Lower lobe of right lung (tissue), 2 donors: ENCODE results near the gene PPHLN1. TPM values are rescaled to one million over a fixed set of nuclear protein-coding genes. Genes with fewer than 3 reads are reported as not detected.

Experiments used
- ATAC-seq, 2 donors: fragments of 200-7000 bp; cut with Tn5 transposase; one replicate each; pipeline ENCODE4 v1.9.1; 2020 to 2022; ENCODE audit warnings: mild to moderate bottlenecking in 2 of 2, moderate library complexity in 2 of 2
- DNase-seq: peaks from one replicate; pipeline ENCODE4 v3.0.0-alpha.2; 2020
- H3K27ac ChIP-seq: fragments of 200-600 bp; one replicate; pipeline ENCODE4 v1.8.0; 2022
- H3K27me3 ChIP-seq: fragments of 200-600 bp; one replicate; pipeline ENCODE4 v1.8.0; 2022; ENCODE audit warnings: low read depth
- H3K36me3 ChIP-seq: fragments of 200-600 bp; one replicate; pipeline ENCODE4 v1.8.0; 2022; ENCODE audit warnings: mild to moderate bottlenecking
- H3K4me1 ChIP-seq: fragments of 200-600 bp; one replicate; pipeline ENCODE4 v1.8.0; 2022
- H3K4me3 ChIP-seq: fragments of 200-600 bp; one replicate; pipeline ENCODE4 v1.8.0; 2022; ENCODE audit warnings: mild to moderate bottlenecking
- H3K9me3 ChIP-seq: fragments of 200-600 bp; one replicate; pipeline ENCODE4 v1.8.0; 2022
- intact Hi-C: fragments of 100-400 bp; cut with DNase I; formaldehyde crosslinking; loops from one replicate; pipeline ENCODE4 v1.11.0; 2022
- total RNA-seq: library from RNA; stranded (reverse); fragmentation: NEBNext Ultra II Directional; extraction: Animal tissue kit (Norgen Biotek cat#: 25700); gene quantifications from one replicate; pipeline ENCODE4 v1.2.1, GENCODE V29; 2021
- TF ChIP-seq, protein P1 (sequence below): fragments of 200-600 bp; IDR thresholded peaks from one replicate; pipeline ENCODE4 v1.8.0; 2022; ENCODE audit warnings: antibody characterized with exemption, mild to moderate bottlenecking
- donor health status: DM: no; HTN: yes; CAD: no; lungs with severe emphysema.

Gene PPHLN1
- total RNA-seq, 1 donor from 2014 or later = 45.5 TPM

DNA sequence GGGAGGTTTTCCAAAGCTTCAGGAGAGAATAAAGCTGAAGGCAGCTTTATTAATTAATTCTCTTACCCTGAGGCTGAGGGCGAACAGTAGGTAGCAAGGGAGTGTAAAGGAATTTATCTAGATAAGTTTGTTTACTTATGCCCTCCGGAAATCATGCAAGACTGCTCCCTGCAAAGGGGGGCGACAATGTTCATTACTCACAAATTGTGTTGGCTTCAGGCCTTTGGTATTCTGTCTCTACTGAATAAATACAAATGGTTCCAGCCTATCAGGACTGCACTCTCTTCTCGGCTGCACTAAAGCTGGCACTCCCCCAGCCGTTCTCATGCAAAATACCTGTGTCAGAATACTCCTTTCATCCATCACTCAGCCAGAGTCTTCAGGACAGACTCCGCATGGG lies 120.8 kb downstream of the PPHLN1 start:
- intact Hi-C loops = no loop called here
- DNase-seq (no peak), ATAC-seq (peak; percentile 27 to 32)
- no peak overlapping the region for H3K27ac ChIP-seq
- TF ChIP-seq, protein P1, sequence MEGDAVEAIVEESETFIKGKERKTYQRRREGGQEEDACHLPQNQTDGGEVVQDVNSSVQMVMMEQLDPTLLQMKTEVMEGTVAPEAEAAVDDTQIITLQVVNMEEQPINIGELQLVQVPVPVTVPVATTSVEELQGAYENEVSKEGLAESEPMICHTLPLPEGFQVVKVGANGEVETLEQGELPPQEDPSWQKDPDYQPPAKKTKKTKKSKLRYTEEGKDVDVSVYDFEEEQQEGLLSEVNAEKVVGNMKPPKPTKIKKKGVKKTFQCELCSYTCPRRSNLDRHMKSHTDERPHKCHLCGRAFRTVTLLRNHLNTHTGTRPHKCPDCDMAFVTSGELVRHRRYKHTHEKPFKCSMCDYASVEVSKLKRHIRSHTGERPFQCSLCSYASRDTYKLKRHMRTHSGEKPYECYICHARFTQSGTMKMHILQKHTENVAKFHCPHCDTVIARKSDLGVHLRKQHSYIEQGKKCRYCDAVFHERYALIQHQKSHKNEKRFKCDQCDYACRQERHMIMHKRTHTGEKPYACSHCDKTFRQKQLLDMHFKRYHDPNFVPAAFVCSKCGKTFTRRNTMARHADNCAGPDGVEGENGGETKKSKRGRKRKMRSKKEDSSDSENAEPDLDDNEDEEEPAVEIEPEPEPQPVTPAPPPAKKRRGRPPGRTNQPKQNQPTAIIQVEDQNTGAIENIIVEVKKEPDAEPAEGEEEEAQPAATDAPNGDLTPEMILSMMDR = no peak
- H3K4me1 ChIP-seq = peaks cover 11% of the 10 kb centered on the region
- no peak overlapping the region for H3K4me3 ChIP-seq
- no peaks in the 10 kb centered on the region for H3K27me3 ChIP-seq
- H3K36me3 ChIP-seq = peaks cover 14% of the 10 kb centered on the region
- H3K9me3 ChIP-seq = peaks cover 7% of the 10 kb centered on the region

DNA sequence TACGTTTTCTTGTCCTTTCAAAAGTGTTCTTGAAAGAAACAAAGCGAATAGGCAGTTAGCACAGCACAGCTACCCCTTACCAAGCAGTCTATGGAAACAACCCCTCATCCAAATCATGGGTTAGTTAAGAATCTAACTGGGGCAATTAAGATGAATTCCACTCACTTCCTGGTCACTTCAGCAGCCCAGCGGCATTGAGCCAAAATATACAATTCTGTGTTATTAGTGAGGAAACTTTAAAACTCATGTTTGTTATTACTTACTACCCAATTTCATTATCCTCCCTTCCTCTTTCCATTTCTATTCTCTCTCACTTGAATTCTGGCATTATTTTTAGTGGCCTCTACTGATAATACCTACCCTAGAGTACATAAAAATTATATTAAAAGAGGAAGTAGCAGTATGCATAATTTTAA lies 121.4 kb downstream of the PPHLN1 start:
- H3K27me3 ChIP-seq = no peaks in the 10 kb centered on the region
- peaks cover 11% of the 10 kb centered on the region for H3K4me1 ChIP-seq
- TF ChIP-seq, protein P1 = no peak
- H3K9me3 ChIP-seq = peaks cover 7% of the 10 kb centered on the region
- no peak overlapping the region for H3K27ac ChIP-seq
- intact Hi-C loops = no loop called here
- DNase-seq (no peak), ATAC-seq (no peak)
- peaks cover 8% of the 10 kb centered on the region for H3K36me3 ChIP-seq
- no peak overlapping the region for H3K4me3 ChIP-seq

DNA sequence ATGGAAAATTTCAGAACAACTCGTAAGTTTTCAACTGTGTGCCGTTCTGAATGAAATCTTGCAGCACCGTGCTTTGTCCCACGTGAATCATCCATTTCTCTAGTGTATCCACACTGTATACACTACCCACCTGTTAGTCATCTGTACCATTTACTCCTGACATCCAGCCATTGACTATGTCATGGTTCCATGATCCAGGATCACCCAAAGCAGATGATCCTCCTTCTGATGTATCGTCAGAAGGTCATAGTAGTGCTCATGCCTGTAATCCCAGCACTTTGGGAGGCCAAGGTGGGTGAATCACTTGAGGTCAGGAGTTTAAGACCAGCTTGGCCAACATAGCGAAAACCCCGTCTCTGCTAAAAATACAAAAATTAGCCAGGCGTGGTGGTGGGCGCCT lies 122.9 kb downstream of the PPHLN1 start:
- peaks cover 5% of the 10 kb centered on the region for H3K9me3 ChIP-seq
- intact Hi-C loops = no loop called here
- TF ChIP-seq, protein P1 = no peak
- H3K27ac ChIP-seq = no peak overlapping the region
- peaks cover 11% of the 10 kb centered on the region for H3K4me1 ChIP-seq
- H3K36me3 ChIP-seq = no peaks in the 10 kb centered on the region
- no peak for ATAC-seq
- H3K4me3 ChIP-seq = no peak overlapping the region
- DNase-seq = no peak
- H3K27me3 ChIP-seq = no peaks in the 10 kb centered on the region

DNA sequence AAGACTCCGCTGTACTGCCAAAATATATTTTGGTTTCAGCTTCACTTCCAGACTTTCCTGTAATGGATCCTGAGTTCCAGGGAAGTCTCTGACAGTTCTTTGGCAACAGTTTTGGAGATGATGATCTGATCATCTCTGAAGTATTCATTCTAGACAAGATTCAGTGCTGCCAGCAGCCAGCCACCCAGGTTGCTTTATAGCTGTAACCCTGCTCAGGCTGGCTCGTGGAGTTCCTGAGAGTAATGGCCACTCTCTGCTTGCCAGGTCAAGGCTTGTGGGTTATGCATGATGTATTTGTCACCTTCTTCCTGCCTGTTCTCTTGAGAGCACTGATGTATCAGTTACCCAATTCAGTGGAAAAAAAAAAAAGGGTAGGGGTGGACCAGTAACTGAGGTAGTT lies 124.3 kb downstream of the PPHLN1 start:
- intact Hi-C loops = no loop called here
- TF ChIP-seq, protein P1 = no peak
- Histone ChIP-seq H3K9me3 (no peaks in the 10 kb centered on the region), H3K4me3 (no peak overlapping the region), H3K4me1 (peaks cover 11% of the 10 kb centered on the region), H3K36me3 (no peaks in the 10 kb centered on the region), H3K27ac (no peak overlapping the region), H3K27me3 (no peaks in the 10 kb centered on the region)
- ATAC-seq (no peak), DNase-seq (no peak)

DNA sequence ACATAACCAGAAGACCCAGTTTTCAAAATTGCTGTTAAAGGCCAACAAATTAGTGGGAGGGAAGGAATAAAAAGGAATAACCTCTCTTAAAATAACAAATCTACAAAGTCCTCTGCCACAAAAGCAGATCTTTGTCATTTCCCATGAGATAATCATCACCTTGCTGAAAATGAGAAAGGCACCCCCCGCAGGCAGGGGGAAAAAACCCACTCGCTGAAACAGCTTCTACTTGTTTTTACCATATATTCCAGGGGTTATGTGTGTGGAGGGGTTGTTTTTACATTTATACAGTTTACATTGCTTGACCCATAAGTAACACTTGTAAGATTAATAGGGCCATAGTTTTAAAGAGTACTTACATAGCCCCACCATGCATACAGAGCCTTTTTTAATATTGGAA lies 132.6 kb downstream of the PPHLN1 start:
- Histone ChIP-seq H3K27me3 (no peaks in the 10 kb centered on the region), H3K27ac (no peak overlapping the region), H3K4me3 (no peak overlapping the region), H3K36me3 (peaks cover 44% of the 10 kb centered on the region), H3K4me1 (no peaks in the 10 kb centered on the region), H3K9me3 (no peaks in the 10 kb centered on the region)
- intact Hi-C loops = no loop called here
- TF ChIP-seq, protein P1 = no peak
- ATAC-seq (no peak), DNase-seq (no peak)

DNA sequence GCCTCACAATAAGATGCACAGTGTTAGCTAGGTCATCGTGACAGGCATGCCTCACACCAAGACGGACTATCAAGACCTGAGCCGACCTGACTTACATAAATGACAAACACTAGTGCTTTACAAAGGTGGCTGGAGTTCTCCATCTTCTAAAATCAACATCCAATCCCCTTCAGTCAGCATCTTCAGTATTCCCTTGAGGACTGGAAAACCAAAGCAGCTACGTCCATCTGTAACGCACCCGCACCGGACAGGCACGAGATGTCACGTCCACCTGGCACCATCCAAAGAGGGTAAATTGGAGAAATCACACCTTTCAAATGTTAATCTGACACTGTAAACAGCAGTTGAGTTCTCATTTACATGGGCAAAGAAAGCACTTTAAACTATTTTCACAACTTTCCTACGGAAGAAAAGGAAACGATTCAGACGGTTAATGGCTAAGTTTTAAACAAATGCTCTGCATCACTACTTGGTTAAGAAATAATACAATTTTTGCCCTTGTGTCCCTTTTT lies 133.4 kb downstream of the PPHLN1 start:
- no peaks in the 10 kb centered on the region for H3K9me3 ChIP-seq
- H3K4me3 ChIP-seq = no peak overlapping the region
- H3K27me3 ChIP-seq = no peaks in the 10 kb centered on the region
- intact Hi-C loops = no loop called here
- no peak for DNase-seq
- no peak overlapping the region for H3K27ac ChIP-seq
- no peak for ATAC-seq
- peaks cover 52% of the 10 kb centered on the region for H3K36me3 ChIP-seq
- H3K4me1 ChIP-seq = no peaks in the 10 kb centered on the region
- TF ChIP-seq, protein P1 = no peak
